Femur (tissue), 1 donor: ENCODE data around the gene CSNK1G2.

Experiments used
- DNase-seq: peaks from one replicate; pipeline ENCODE4 v3.0.0-alpha.2; 2017

Gene CSNK1G2

GRCh38 chr19:1941146-1942077 lies at the start of gene CSNK1G2:
TSS of gene CSNK1G2 (plus strand) at chr19:1941172. CDS start at chr19:1969773, 28,601 bp downstream.
- DNase-seq, result no peak

- no peak for DNase-seq
Observed at GRCh38 chr19:1893791-1894190, 47.2 kb upstream of the CSNK1G2 start.

GRCh38 chr19:1896508-1896907 lies 44.5 kb upstream of the CSNK1G2 start:
- DNase-seq, result no peak

- DNase-seq, result no peak
Observed at GRCh38 chr19:1901940-1902404, 39.0 kb upstream of the CSNK1G2 start.

GRCh38 chr19:1902923-1903322 lies 38.0 kb upstream of the CSNK1G2 start:
- no peak for DNase-seq

GRCh38 chr19:1904860-1905109 lies 36.2 kb upstream of the CSNK1G2 start:
- DNase-seq, result no peak

- DNase-seq, result peak; percentile 100
Observed at GRCh38 chr19:1905110-1905862, 35.7 kb upstream of the CSNK1G2 start, which contains the start of the genes ADAT3 and SCAMP4. TSS of gene ADAT3 (plus strand) at chr19:1905399. CDS start at chr19:1912048, 6,649 bp downstream. TSS of gene SCAMP4 (plus strand) at chr19:1905399. CDS start at chr19:1915020, 9,621 bp downstream.

GRCh38 chr19:1905863-1906375 lies 35.1 kb upstream of the CSNK1G2 start:
- no peak for DNase-seq

- no peak for DNase-seq
Observed at GRCh38 chr19:1906985-1907562, 33.9 kb upstream of the CSNK1G2 start.

GRCh38 chr19:1907563-1908363 lies 33.2 kb upstream of the CSNK1G2 start:
- DNase-seq, result no peak

GRCh38 chr19:1908364-1908678 lies 32.7 kb upstream of the CSNK1G2 start:
- no peak for DNase-seq

GRCh38 chr19:1909761-1910080 lies 31.3 kb upstream of the CSNK1G2 start:
- DNase-seq, result no peak

GRCh38 chr19:1910177-1910576 lies 30.8 kb upstream of the CSNK1G2 start:
- no peak for DNase-seq

GRCh38 chr19:1911098-1911497 lies 29.9 kb upstream of the CSNK1G2 start:
- DNase-seq, result no peak

GRCh38 chr19:1911995-1912394 lies 29.0 kb upstream of the CSNK1G2 start:
- DNase-seq, result no peak

GRCh38 chr19:1912760-1913505 lies 28.0 kb upstream of the CSNK1G2 start:
- DNase-seq, result no peak

- no peak for DNase-seq
Observed at GRCh38 chr19:1913781-1914577, 27.0 kb upstream of the CSNK1G2 start.

GRCh38 chr19:1914826-1915341 lies 26.1 kb upstream of the CSNK1G2 start:
- DNase-seq, result no peak

GRCh38 chr19:1917146-1917545 lies 23.8 kb upstream of the CSNK1G2 start:
- DNase-seq, result no peak

GRCh38 chr19:1917926-1918325 lies 23.0 kb upstream of the CSNK1G2 start:
- no peak for DNase-seq

GRCh38 chr19:1918975-1919374 lies 22.0 kb upstream of the CSNK1G2 start:
- no peak for DNase-seq
